K562 (cell line): ENCODE results near the gene SALL2. TPM values are rescaled to one million over a fixed set of nuclear protein-coding genes. Genes with fewer than 3 reads are reported as not detected.

Experiments used
- ARNT ChIP-seq, 2 experiments: fragments of 450-650 bp; IDR thresholded peaks; 2 replicates each; pipeline ENCODE4 v1.6.1; 2016; ENCODE audit warnings: mild to moderate bottlenecking in 1 of 2
- BACH1 ChIP-seq: fragments of 200-800 bp; sonication (Bioruptor generic); IDR thresholded peaks from 2 replicates; pipeline ENCODE4 v1.6.1; 2016; ENCODE audit warnings: missing genetic modification characterization, missing compliant biosample characterization
- BRD9 ChIP-seq: fragments of 450-650 bp; IDR thresholded peaks from 2 replicates; pipeline ENCODE4 v1.6.1; 2018; ENCODE audit warnings: low read depth; ENCODE audit not compliant: partially characterized antibody
- CREB1 ChIP-seq, 2 experiments: sonication (generic) in 1 of 2; formaldehyde crosslinking in 1 of 2; IDR thresholded peaks; 2 replicates each; pipeline versions ENCODE4 v1.6.1 to v1.8.0; 2012 to 2022; ENCODE audit warnings: inconsistent platforms in 1 of 2, mild to moderate bottlenecking in 1 of 2, missing genetic modification reagents in 1 of 2, moderate library complexity in 1 of 2
- CTBP1 ChIP-seq: fragments of 450-650 bp; IDR thresholded peaks from 2 replicates; pipeline ENCODE4 v1.6.1; 2016; ENCODE audit warnings: borderline replicate concordance
- DMBX1 ChIP-seq: fragments of 250-450 bp; sonication (Bioruptor Pico); IDR thresholded peaks from 2 replicates; pipeline ENCODE4 v1.8.0; 2022; ENCODE audit warnings: inconsistent platforms, mild to moderate bottlenecking, moderate library complexity, borderline replicate concordance
- EWSR1 ChIP-seq: fragments of 450-650 bp; IDR thresholded peaks from 2 replicates; pipeline ENCODE4 v1.6.1; 2018; ENCODE audit warnings: borderline replicate concordance, mild to moderate bottlenecking, low read depth, moderate library complexity; ENCODE audit not compliant: partially characterized antibody
- GABPA ChIP-seq: fragments of 200-800 bp; sonication (Bioruptor generic); conservative IDR thresholded peaks from 2 replicates; pipeline ENCODE4 v1.6.1; 2016; ENCODE audit warnings: low read depth, missing genetic modification characterization, missing compliant biosample characterization
- KAT2B ChIP-seq: IDR thresholded peaks from one replicate; pipeline ENCODE4 v1.6.1; 2012; ENCODE audit warnings: low read depth, mild to moderate bottlenecking, control low read depth, inconsistent platforms, low read length, moderate library complexity
- LEF1 ChIP-seq: fragments of 450-650 bp; IDR thresholded peaks from 2 replicates; pipeline ENCODE4 v1.6.1; 2016; ENCODE audit warnings: mild to moderate bottlenecking
- MCM3 ChIP-seq: fragments of 450-650 bp; IDR thresholded peaks from 2 replicates; pipeline ENCODE4 v1.6.1; 2016
- MED1 ChIP-seq: sonication (generic); formaldehyde crosslinking; IDR thresholded peaks from 2 replicates; pipeline ENCODE4 v1.8.1; 2023; ENCODE audit warnings: missing genetic modification reagents, borderline replicate concordance
- MTA1 ChIP-seq: fragments of 450-650 bp; IDR thresholded peaks from 2 replicates; pipeline ENCODE4 v1.6.1; 2017; ENCODE audit warnings: borderline replicate concordance
- POLR2H ChIP-seq: IDR thresholded peaks from 2 replicates; pipeline ENCODE4 v1.6.1; 2016; ENCODE audit warnings: missing genetic modification characterization, low read depth, mild to moderate bottlenecking, control low read depth, missing compliant biosample characterization, moderate library complexity
- RAD51 ChIP-seq: fragments of 450-650 bp; IDR thresholded peaks from 2 replicates; pipeline ENCODE4 v1.7.1; 2016; ENCODE audit warnings: low read depth, mild to moderate bottlenecking, borderline replicate concordance
- ZBED1 ChIP-seq: IDR thresholded peaks from 2 replicates; pipeline ENCODE4 v1.6.1; 2014
- ZKSCAN8 ChIP-seq: fragments of 200-800 bp; sonication (Bioruptor generic); IDR thresholded peaks from 2 replicates; pipeline ENCODE4 v1.6.1; 2016; ENCODE audit warnings: missing genetic modification characterization, missing compliant biosample characterization
- ZNF121 ChIP-seq: sonication (generic); formaldehyde crosslinking; conservative IDR thresholded peaks from 2 replicates; pipeline ENCODE4 v1.8.0; 2022; ENCODE audit warnings: missing genetic modification reagents
- ZNF143 ChIP-seq: sonication (generic); formaldehyde crosslinking; IDR thresholded peaks from 2 replicates; pipeline ENCODE4 v1.9.0; 2022; ENCODE audit warnings: mild to moderate bottlenecking, missing genetic modification reagents
- ZNF253 ChIP-seq: fragments of 250-450 bp; sonication (Bioruptor Pico); conservative IDR thresholded peaks from 2 replicates; pipeline ENCODE4 v1.6.1; 2021; ENCODE audit warnings: mild to moderate bottlenecking
- ZNF384 ChIP-seq: IDR thresholded peaks from 2 replicates; pipeline ENCODE4 v1.6.1; 2012; ENCODE audit warnings: low read depth, low read length, improper control_type of control experiment
- polyA plus RNA-seq, 8 experiments: library from polyadenylated mRNA; depleted of rRNA in 4 of 8; stranded (reverse) in 5 of 8; unstranded in 3 of 8; fragments of >200 nt; fragmentation: Nextera tagmentation in 2 of 8; fragmentation: Illumina TruSeq in 1 of 8; extraction: Ambion mirVana in 2 of 8; extraction: Trizol in 1 of 8; gene quantifications; 2 replicates each; pipeline versions ENCODE4 v1.2.1 to v1.2.3, GENCODE V29; 2011 to 2014; ENCODE audit warnings: inconsistent platforms in 1 of 8, missing spikeins in 1 of 8
- total RNA-seq, 7 experiments: library from RNA; depleted of rRNA in 6 of 7; stranded (reverse); fragments of >200 nt in 6 of 7; fragmentation: Illumina TruSeq in 2 of 7; extraction: Trizol in 2 of 7; gene quantifications; 2 replicates each; pipeline versions ENCODE4 v1.2.1 to v1.2.3, GENCODE V29; 2011 to 2021; ENCODE audit warnings: low replicate concordance in 1 of 7
- TF ChIP-seq, protein P1 (sequence below), 3 experiments: fragments of 200-800 bp in 1 of 3; fragments of 250-450 bp in 1 of 3; fragments of 450-650 bp in 1 of 3; sonication (Bioruptor Pico) in 1 of 3; sonication (Bioruptor generic) in 1 of 3; formaldehyde crosslinking in 1 of 3; IDR thresholded peaks; 2 replicates each; pipeline versions ENCODE4 v1.6.1 to v1.8.0; 2016 to 2022; ENCODE audit warnings: mild to moderate bottlenecking in 2 of 3, missing genetic modification characterization in 2 of 3, missing compliant biosample characterization in 1 of 3, moderate library complexity in 1 of 3
- TF ChIP-seq, protein P2 (sequence below): sonication (generic); formaldehyde crosslinking; IDR thresholded peaks from 2 replicates; pipeline ENCODE4 v1.9.0; 2022; ENCODE audit warnings: mild to moderate bottlenecking, missing genetic modification reagents
- TF ChIP-seq, protein P3 (sequence below), 2 experiments: fragments of 450-650 bp in 1 of 2; sonication (generic) in 1 of 2; formaldehyde crosslinking in 1 of 2; IDR thresholded peaks in 1 of 2; conservative IDR thresholded peaks in 1 of 2; 2 replicates each; pipeline versions ENCODE4 v1.6.1 to v1.8.1; 2016 to 2023; ENCODE audit warnings: mild to moderate bottlenecking in 2 of 2, moderate library complexity in 2 of 2, inconsistent platforms in 1 of 2, missing genetic modification reagents in 1 of 2

The SALL2 gene
- total and polyA plus RNA-seq, 9 of the 15 experiments (the other 6 are each of a cell fraction or from before 2014, with no cell fraction given), result 6.6 to 30.4 (median 12.9) TPM

DNA sequence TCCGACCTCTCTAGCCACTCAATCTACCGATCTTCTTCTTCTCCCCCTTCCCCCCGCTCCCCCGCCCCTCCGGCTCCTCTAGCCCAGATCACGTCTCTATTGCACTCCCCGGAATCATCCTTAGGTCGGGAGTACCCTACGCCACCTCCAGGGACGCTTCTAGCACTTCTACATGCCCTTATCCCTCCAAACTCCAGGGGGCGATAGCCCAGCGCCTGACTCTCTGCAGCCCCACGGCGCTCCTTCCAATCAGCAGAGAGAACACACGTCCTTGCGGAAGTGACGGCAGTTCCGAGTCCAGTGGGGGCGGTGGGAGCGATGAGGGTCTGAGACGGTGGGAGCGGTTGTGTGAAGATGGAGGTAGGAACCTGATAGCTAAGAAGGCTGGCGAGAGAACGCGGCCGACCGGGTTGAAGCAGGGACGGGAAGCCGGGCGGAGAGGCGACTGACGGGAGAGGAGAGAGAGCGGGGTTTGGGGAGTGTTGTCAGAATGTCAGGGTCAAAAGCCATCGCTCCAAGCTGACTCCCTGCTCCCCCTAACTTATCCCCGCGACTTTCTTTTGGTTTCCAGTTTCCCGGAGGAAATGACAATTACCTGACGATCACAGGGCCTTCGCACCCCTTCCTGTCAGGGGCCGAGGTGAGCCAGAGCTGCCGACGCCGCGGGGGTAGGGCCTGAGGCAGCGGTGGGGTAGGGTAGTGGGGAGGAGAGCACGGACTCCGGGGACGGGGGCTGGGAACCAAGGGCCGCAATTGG, 49.0 kb downstream of the SALL2 start, which contains the start of the genes RAB2B and TOX4 (continued):
- TF ChIP-seq ZNF253 (CRISPR knock-in tag) (no peak), MCM3 (no peak), ZKSCAN8 (CRISPR knock-in tag) (no peak), ZNF121 (CRISPR knock-in tag) (no peak), MTA1 (no peak), RAD51 (no peak), KAT2B (no peak), EWSR1 (no peak), CTBP1 (peak; percentile 48; the same call in 1 of the 2 replicates), ZBED1 (no peak), BRD9 (peak; percentile 23), GABPA (tag) (peak; percentile 93), LEF1 (peak; percentile 19; the same call in 1 of the 2 replicates), ARNT (IDR thresholded peaks at IDR 0.05) (peak in 1 of 2 experiments; percentile 74; a peak in 1 of 4 replicates), MED1 (CRISPR knock-in tag) (no peak), ZNF143 (CRISPR knock-in tag) (no peak), POLR2H (no peak), CREB1 (IDR thresholded peaks at IDR 0.05) (peak; percentile 75), CREB1 (CRISPR knock-in tag; IDR thresholded peaks at IDR 0.05) (peak; percentile 76), BACH1 (tag) (no peak), DMBX1 (CRISPR knock-in tag) (no peak), ZNF384 (no peak)
- TF ChIP-seq, protein P1, sequence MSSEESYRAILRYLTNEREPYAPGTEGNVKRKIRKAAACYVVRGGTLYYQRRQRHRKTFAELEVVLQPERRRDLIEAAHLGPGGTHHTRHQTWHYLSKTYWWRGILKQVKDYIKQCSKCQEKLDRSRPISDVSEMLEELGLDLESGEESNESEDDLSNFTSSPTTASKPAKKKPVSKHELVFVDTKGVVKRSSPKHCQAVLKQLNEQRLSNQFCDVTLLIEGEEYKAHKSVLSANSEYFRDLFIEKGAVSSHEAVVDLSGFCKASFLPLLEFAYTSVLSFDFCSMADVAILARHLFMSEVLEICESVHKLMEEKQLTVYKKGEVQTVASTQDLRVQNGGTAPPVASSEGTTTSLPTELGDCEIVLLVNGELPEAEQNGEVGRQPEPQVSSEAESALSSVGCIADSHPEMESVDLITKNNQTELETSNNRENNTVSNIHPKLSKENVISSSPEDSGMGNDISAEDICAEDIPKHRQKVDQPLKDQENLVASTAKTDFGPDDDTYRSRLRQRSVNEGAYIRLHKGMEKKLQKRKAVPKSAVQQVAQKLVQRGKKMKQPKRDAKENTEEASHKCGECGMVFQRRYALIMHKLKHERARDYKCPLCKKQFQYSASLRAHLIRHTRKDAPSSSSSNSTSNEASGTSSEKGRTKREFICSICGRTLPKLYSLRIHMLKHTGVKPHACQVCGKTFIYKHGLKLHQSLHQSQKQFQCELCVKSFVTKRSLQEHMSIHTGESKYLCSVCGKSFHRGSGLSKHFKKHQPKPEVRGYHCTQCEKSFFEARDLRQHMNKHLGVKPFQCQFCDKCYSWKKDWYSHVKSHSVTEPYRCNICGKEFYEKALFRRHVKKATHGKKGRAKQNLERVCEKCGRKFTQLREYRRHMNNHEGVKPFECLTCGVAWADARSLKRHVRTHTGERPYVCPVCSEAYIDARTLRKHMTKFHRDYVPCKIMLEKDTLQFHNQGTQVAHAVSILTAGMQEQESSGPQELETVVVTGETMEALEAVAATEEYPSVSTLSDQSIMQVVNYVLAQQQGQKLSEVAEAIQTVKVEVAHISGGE (CRISPR knock-in tag; IDR thresholded peaks at IDR 0.05), result peak in 1 of 3 experiments; percentile 38; a peak in 1 of 6 replicates
- TF ChIP-seq, protein P2, sequence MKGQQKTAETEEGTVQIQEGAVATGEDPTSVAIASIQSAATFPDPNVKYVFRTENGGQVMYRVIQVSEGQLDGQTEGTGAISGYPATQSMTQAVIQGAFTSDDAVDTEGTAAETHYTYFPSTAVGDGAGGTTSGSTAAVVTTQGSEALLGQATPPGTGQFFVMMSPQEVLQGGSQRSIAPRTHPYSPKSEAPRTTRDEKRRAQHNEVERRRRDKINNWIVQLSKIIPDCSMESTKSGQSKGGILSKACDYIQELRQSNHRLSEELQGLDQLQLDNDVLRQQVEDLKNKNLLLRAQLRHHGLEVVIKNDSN, result 0 out of 2 replicates have a peak, but pooled peaks have one; percentile 21
- TF ChIP-seq, protein P3, sequence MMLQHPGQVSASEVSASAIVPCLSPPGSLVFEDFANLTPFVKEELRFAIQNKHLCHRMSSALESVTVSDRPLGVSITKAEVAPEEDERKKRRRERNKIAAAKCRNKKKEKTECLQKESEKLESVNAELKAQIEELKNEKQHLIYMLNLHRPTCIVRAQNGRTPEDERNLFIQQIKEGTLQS (IDR thresholded peaks at IDR 0.05), result no peak
- TF ChIP-seq, protein P3 (CRISPR knock-in tag; conservative IDR thresholded peaks at IDR 0.05), result no peak; the same call in 1 of the 2 replicates
